SK-N-SH (cell line): Measurements from ENCODE around the gene TUSC1.

Source experiments
- CTCF ChIP-seq: fragments of 200-600 bp; sonication (generic); IDR thresholded peaks from 2 replicates; pipeline ENCODE4 v1.6.1; 2017; ENCODE audit warnings: antibody characterized with exemption, mild to moderate bottlenecking, moderate library complexity
- EP300 ChIP-seq, 2 experiments: IDR thresholded peaks; 2 replicates each; pipeline versions ENCODE4 v1.4.0 to v1.6.1; 2012; ENCODE audit warnings: borderline replicate concordance in 1 of 2, low read depth in 1 of 2, low read length in 1 of 2
- EZH2phosphoT487 ChIP-seq: fragments of 200-600 bp; sonication (generic); IDR thresholded peaks from 2 replicates; pipeline ENCODE4 v1.6.1; 2017; ENCODE audit warnings: low read depth, mixed run types, mild to moderate bottlenecking, antibody characterized with exemption, moderate library complexity, borderline replicate concordance
- JUND ChIP-seq: IDR thresholded peaks from 2 replicates; pipeline ENCODE4 v1.4.0; 2012
- MXI1 ChIP-seq: IDR thresholded peaks from 2 replicates; pipeline ENCODE4 v1.6.1; 2012; ENCODE audit warnings: mild to moderate bottlenecking, low read depth, low read length, improper control_type of control experiment
- POLR2AphosphoS5 ChIP-seq: IDR thresholded peaks from 2 replicates; pipeline ENCODE4 v1.6.1; 2012; ENCODE audit warnings: low read depth, low read length
- RAD21 ChIP-seq: IDR thresholded peaks from 2 replicates; pipeline ENCODE4 v1.6.1; 2012; ENCODE audit warnings: mild to moderate bottlenecking, low read length
- SIN3A ChIP-seq: IDR thresholded peaks from 2 replicates; pipeline ENCODE4 v1.6.1; 2012; ENCODE audit warnings: low read depth, mild to moderate bottlenecking, low read length, moderate library complexity, borderline replicate concordance
- TAF1 ChIP-seq: IDR thresholded peaks from 2 replicates; pipeline ENCODE4 v1.6.1; 2012; ENCODE audit warnings: low read depth, mild to moderate bottlenecking, low read length, moderate library complexity, borderline replicate concordance
- TCF12 ChIP-seq: IDR thresholded peaks from 2 replicates; pipeline ENCODE4 v1.4.0; 2012
- USF1 ChIP-seq: IDR thresholded peaks from 2 replicates; pipeline ENCODE4 v1.4.0; 2012; ENCODE audit warnings: low read depth, borderline replicate concordance
- YY1 ChIP-seq: IDR thresholded peaks from 2 replicates; pipeline ENCODE4 v1.4.0; 2012; ENCODE audit warnings: low read depth, mild to moderate bottlenecking

GRCh38 chr9:25704800-25705199 is 26.6 kb upstream of the TUSC1 start:
- no peak for TF ChIP-seq TAF1
- TF ChIP-seq EZH2phosphoT487 = no peak
- TF ChIP-seq CTCF = no peak
- TF ChIP-seq RAD21 = no peak
- TF ChIP-seq YY1 = no peak
- TF ChIP-seq SIN3A = no peak
- TF ChIP-seq USF1 = no peak
- no peak for TF ChIP-seq JUND
- no peak for TF ChIP-seq TCF12
- TF ChIP-seq MXI1 = no peak
- no peak for TF ChIP-seq POLR2AphosphoS5
- no peak for TF ChIP-seq EP300 (IDR thresholded peaks at IDR 0.05; ENCODE audit: borderline replicate concordance in 1 of 2, low read depth in 1 of 2, low read length in 1 of 2)
